ENCODE results near the gene WFIKKN1. TPM values are rescaled to one million over a fixed set of nuclear protein-coding genes. Genes with fewer than 3 reads are reported as not detected.

The WFIKKN1 gene
- total RNA-seq, 1 donor from 2014 or later: 0.94 TPM

GRCh38 chr16:585351-585750, 45.4 kb upstream of the WFIKKN1 start:
- no peaks in the 10 kb centered on the region for H3K36me3 Mint-ChIP-seq
- no peaks in the 10 kb centered on the region for H3K9me3 Mint-ChIP-seq
- H3K27ac Mint-ChIP-seq: no peak overlapping the region
- no peak for TF ChIP-seq CTCF (IDR thresholded peaks at IDR 0.05; ENCODE audit: unreplicated experiment)
- peaks cover 19% of the 10 kb centered on the region for H3K4me1 Mint-ChIP-seq
- H3K4me3 Mint-ChIP-seq: no peak overlapping the region
- DNase-seq (ENCODE audit: low spot score in 2 of 2, unreplicated experiment in 2 of 2): no peak
- H3K27me3 Mint-ChIP-seq (ENCODE audit: low read depth): peaks cover 7% of the 10 kb centered on the region

GRCh38 chr16:586047-586644, 44.6 kb upstream of the WFIKKN1 start:
- no peak overlapping the region for H3K27ac Mint-ChIP-seq
- peaks cover 27% of the 10 kb centered on the region for H3K4me1 Mint-ChIP-seq
- no peak for DNase-seq (ENCODE audit: low spot score in 2 of 2, unreplicated experiment in 2 of 2)
- H3K4me3 Mint-ChIP-seq: no peak overlapping the region
- peaks cover 7% of the 10 kb centered on the region for H3K27me3 Mint-ChIP-seq (ENCODE audit: low read depth)
- H3K36me3 Mint-ChIP-seq: no peaks in the 10 kb centered on the region
- no peaks in the 10 kb centered on the region for H3K9me3 Mint-ChIP-seq
- no peak for TF ChIP-seq CTCF (IDR thresholded peaks at IDR 0.05; ENCODE audit: unreplicated experiment)

DNA sequence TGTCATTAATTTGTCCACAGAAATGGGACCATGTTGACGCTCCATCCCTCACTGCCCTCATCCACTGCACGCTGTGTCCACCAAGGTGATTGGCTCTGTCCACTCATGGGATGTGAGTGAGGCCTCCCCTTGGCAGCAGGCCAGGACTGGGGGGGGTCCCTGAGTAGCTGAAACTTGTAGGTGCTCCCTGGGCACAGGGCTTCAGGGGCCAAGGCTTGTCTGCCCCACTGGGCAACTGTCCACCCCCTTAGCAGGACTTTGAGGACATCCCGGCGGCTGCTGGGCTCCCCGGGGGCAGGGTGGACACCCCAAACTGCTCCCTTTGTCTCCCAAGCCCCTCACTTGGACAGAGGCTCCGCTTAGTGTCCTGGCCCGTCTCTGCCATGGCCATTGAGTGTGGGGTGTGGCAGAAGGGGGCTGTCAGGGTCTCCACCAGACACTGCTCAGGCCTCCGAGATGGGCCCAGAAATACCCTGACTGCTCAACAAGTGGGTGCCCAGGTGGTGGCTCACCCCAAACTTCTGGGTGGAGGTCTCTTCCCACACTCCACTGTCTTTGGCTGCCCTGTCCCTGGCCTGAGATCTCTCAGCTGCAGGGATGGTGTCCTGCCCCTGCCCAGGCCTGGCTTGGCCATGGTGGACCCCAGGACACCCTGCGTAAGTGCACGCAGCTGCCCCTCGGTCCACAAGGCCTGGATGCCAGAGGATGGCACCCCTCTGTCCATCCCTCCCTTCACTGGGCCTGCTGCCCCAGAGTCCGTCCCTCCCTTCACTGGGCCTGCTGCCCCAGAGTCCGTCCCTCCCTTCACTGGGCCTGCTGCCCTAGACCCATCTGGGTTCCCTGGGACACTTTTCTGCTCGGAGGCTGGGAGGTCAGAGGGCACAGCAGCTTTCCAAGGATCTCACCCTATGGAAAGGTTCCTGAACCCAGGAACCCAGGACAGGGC, 43.9 kb upstream of the WFIKKN1 start:
- no peak for DNase-seq (ENCODE audit: low spot score in 2 of 2, unreplicated experiment in 2 of 2)
- Mint-ChIP-seq H3K4me3 (peak overlapping the region; percentile 89), H3K36me3 (no peaks in the 10 kb centered on the region), H3K27ac (peak overlapping the region; percentile 84), H3K4me1 (peaks cover 31% of the 10 kb centered on the region), H3K9me3 (no peaks in the 10 kb centered on the region), H3K27me3 (ENCODE audit: low read depth) (peaks cover 7% of the 10 kb centered on the region)
- no peak for TF ChIP-seq CTCF (IDR thresholded peaks at IDR 0.05; ENCODE audit: unreplicated experiment)

DNA sequence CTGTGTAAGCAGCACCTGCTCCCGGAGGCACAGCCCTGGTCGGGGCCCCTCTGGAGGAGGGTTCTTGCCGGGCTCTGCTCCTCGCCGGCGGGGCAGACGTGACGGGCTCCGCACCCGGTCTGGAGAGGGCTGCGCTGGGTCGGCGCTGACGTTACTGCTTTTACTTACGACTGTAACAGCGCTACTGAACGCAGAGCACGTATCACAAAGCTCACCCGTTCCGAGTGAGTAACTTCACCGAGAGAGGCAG, 42.2 kb upstream of the WFIKKN1 start:
- Mint-ChIP-seq H3K4me3 (peak overlapping the region; percentile 89), H3K27ac (peak overlapping the region; percentile 97), H3K27me3 (ENCODE audit: low read depth) (peaks cover 7% of the 10 kb centered on the region), H3K36me3 (no peaks in the 10 kb centered on the region), H3K9me3 (no peaks in the 10 kb centered on the region), H3K4me1 (peaks cover 46% of the 10 kb centered on the region)
- no peak for DNase-seq (ENCODE audit: low spot score in 2 of 2, unreplicated experiment in 2 of 2)
- TF ChIP-seq CTCF (IDR thresholded peaks at IDR 0.05; ENCODE audit: unreplicated experiment): no peak

DNA sequence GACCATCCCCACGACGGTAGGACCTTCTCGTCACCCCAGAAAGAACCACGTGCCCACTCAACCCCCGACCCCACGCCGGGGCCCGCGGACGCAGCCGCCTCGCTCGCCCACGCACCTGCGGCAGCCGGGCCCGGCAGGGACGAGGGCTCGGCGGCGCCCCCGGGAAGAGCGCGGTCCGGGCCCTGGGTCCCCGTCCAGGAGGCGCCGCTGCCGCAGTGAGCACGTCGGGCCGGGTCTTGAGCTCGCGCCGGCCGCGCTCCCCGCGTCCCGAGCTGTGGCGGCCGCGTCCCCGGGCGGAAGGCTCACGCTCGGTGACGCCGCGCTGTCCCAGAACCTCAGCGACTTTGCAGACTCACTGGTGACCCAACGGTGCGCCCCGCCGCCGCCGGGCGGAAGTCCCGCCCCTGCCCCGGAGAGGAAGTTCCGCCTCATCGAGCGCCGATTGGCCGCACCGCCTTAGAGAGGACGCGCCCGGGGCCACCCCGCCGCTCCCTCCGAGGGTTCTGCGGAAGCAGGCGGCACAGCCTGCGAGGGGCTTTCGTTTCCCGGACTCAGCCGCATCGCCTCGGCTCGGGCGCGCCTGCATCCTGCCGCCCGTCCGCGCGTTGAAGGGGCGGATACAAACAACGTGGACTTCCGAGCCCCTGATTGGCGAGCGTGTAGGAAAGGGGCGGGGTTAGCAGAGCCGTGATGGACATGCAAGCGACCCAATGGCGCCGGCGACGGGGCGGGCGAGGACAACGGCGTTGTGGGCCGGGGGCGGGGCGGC, 41.7 kb upstream of the WFIKKN1 start:
- Mint-ChIP-seq H3K4me1 (peaks cover 48% of the 10 kb centered on the region), H3K36me3 (no peaks in the 10 kb centered on the region), H3K27me3 (ENCODE audit: low read depth) (peaks cover 7% of the 10 kb centered on the region), H3K4me3 (peak overlapping the region; percentile 100), H3K27ac (peak overlapping the region; percentile 99), H3K9me3 (no peaks in the 10 kb centered on the region)
- peak; percentile 96 to 99 for DNase-seq (ENCODE audit: low spot score in 2 of 2, unreplicated experiment in 2 of 2)
- no peak for TF ChIP-seq CTCF (IDR thresholded peaks at IDR 0.05; ENCODE audit: unreplicated experiment)

Measured in mesothelial cell of epicardium (in vitro differentiated cells).